Measurements from ENCODE around the gene COMMD8.

DNA sequence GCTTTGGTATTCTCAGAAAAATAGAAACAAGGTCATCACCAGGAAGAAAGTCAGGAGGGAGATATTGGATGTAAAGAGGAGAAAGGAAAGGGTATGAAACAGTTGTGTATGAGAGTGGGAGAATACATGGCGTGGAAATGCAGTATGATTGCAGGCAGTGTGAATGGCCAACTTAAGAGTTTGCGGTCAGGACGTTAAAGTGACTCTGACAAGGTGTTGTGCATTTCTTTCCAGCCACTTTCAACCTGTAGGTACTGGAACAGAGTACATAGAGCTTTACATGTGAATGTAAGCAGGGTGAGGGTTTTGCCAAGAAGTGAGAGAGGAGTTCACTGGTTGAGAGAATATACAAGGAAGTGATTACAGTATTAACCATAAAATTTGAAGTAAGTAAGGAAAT lies 37.3 kb upstream of the COMMD8 start:
- TF ChIP-seq, protein P1, sequence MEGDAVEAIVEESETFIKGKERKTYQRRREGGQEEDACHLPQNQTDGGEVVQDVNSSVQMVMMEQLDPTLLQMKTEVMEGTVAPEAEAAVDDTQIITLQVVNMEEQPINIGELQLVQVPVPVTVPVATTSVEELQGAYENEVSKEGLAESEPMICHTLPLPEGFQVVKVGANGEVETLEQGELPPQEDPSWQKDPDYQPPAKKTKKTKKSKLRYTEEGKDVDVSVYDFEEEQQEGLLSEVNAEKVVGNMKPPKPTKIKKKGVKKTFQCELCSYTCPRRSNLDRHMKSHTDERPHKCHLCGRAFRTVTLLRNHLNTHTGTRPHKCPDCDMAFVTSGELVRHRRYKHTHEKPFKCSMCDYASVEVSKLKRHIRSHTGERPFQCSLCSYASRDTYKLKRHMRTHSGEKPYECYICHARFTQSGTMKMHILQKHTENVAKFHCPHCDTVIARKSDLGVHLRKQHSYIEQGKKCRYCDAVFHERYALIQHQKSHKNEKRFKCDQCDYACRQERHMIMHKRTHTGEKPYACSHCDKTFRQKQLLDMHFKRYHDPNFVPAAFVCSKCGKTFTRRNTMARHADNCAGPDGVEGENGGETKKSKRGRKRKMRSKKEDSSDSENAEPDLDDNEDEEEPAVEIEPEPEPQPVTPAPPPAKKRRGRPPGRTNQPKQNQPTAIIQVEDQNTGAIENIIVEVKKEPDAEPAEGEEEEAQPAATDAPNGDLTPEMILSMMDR (IDR thresholded peaks at IDR 0.05) = no peak
- TF ChIP-seq POLR2A (IDR thresholded peaks at IDR 0.05) = no peak
- no peak for TF ChIP-seq POLR2AphosphoS5 (IDR thresholded peaks at IDR 0.05)
- no peak for TF ChIP-seq EP300 (IDR thresholded peaks at IDR 0.05)
